H1 (cell line): ENCODE measurements around the gene SLC35G2. TPM values are rescaled to one million over a fixed set of nuclear protein-coding genes. Genes with fewer than 3 reads are reported as not detected.
"Not testable (repeated sequence)": the region's sequence is repeated elsewhere in the genome, so short reads cannot be mapped to it uniquely, and the experiment has no call there.

Experiments
- CTCF ChIA-PET: fragments of 300-600 bp; sonication (Branson Sonifier 250); formaldehyde crosslinking; loops from one replicate; lab custom pipeline; 2021; ENCODE audit not compliant: partially characterized antibody; lab: Charles Lee
- POLR2A ChIA-PET: fragments of 300-600 bp; sonication (Branson Sonifier 250); formaldehyde crosslinking; loops from one replicate; lab custom pipeline; 2021; ENCODE audit warnings: inconsistent platforms; ENCODE audit not compliant: partially characterized antibody; lab: Charles Lee
- DNase-seq, 2 experiments: peaks; one replicate each; pipeline versions ENCODE4 v3.0.0 to v3.0.0-alpha.2; 2010 to 2022; ENCODE audit warnings: low spot score in 2 of 2, low read depth in 1 of 2, mixed read lengths in 1 of 2
- FAIRE-seq: peaks from 2 replicates; lab custom pipeline; 2011; peaks lifted over from hg19 to GRCh38; lab: Jason Lieb, UNC
- H2AFZ ChIP-seq: 2 replicates; pipeline ENCODE4 v1.8.1; 2012; ENCODE audit warnings: low read length, inconsistent platforms
- H2AK5ac ChIP-seq: 2 replicates; pipeline ENCODE4 v1.6.1; 2013; ENCODE audit warnings: low read depth, low read length
- H2BK120ac ChIP-seq: replicated peaks from 2 replicates; pipeline ENCODE3; 2013; ENCODE audit warnings: low read depth, low read length, inconsistent platforms
- H2BK12ac ChIP-seq: 2 replicates; pipeline ENCODE4 v1.6.1; 2013; ENCODE audit warnings: low read depth, low read length
- H2BK15ac ChIP-seq: 2 replicates; pipeline ENCODE4 v1.6.1; 2013; ENCODE audit warnings: low read length
- H2BK20ac ChIP-seq: 2 replicates; pipeline ENCODE4 v1.6.1; 2013; ENCODE audit warnings: low read length
- H2BK5ac ChIP-seq: 2 replicates; pipeline ENCODE4 v1.6.1; 2013; ENCODE audit warnings: low read depth, low read length
- H3K14ac ChIP-seq: 2 replicates; pipeline ENCODE4 v1.6.1; 2013; ENCODE audit warnings: inconsistent platforms; ENCODE audit not compliant: insufficient read length
- H3K18ac ChIP-seq: 2 replicates; pipeline ENCODE4 v1.6.1; 2013; ENCODE audit warnings: low read length; ENCODE audit errors: extremely low read depth
- H3K23ac ChIP-seq: 2 replicates; pipeline ENCODE4 v1.6.1; 2013; ENCODE audit warnings: inconsistent platforms; ENCODE audit not compliant: insufficient read length
- H3K23me2 ChIP-seq: 2 replicates; pipeline ENCODE4 v1.6.1; 2013; ENCODE audit warnings: low read depth, low read length
- H3K27ac ChIP-seq: 2 replicates; pipeline ENCODE4 v1.6.1; 2011; ENCODE audit warnings: low read depth, low read length, inconsistent platforms
- H3K27me3 ChIP-seq, 4 experiments: replicated peaks in 1 of 4; 1 replicate in 1 of 4; 2 replicates in 3 of 4; pipeline versions ENCODE4 v1.6.1 to v1.8.1; 2011 to 2013; ENCODE audit warnings: low read length in 3 of 4, mild to moderate bottlenecking in 3 of 4, inconsistent platforms in 2 of 4, mixed read lengths in 2 of 4, moderate library complexity in 1 of 4; ENCODE audit not compliant: control insufficient read depth in 3 of 4, insufficient read depth in 3 of 4; ENCODE audit errors: extremely low read depth in 1 of 4
- H3K36me3 ChIP-seq, 4 experiments: 2 replicates each; pipeline versions ENCODE4 v1.6.1 to v1.8.1; 2011 to 2013; ENCODE audit warnings: mild to moderate bottlenecking in 4 of 4, low read length in 3 of 4, moderate library complexity in 2 of 4, control low read depth in 1 of 4, inconsistent platforms in 1 of 4; ENCODE audit not compliant: insufficient read depth in 4 of 4, control insufficient read depth in 2 of 4
- H3K4ac ChIP-seq: replicated peaks from 2 replicates; pipeline ENCODE3; 2013; ENCODE audit warnings: low read length, low read depth, mixed read lengths, inconsistent platforms; ENCODE audit not compliant: insufficient read length
- H3K4me1 ChIP-seq, 4 experiments: replicated peaks in 1 of 4; 1 replicate in 1 of 4; 2 replicates in 3 of 4; pipeline versions ENCODE4 v1.6.1 to v1.8.1; 2011 to 2013; ENCODE audit warnings: low read length in 3 of 4, inconsistent platforms in 2 of 4, mixed read lengths in 1 of 4; ENCODE audit not compliant: insufficient read depth in 4 of 4, control insufficient read depth in 3 of 4
- H3K4me2 ChIP-seq, 2 experiments: 2 replicates each; pipeline versions ENCODE4 v1.6.1 to v1.8.1; 2011 to 2013; ENCODE audit warnings: low read depth in 2 of 2, low read length in 2 of 2, control low read depth in 1 of 2, inconsistent platforms in 1 of 2, mild to moderate bottlenecking in 1 of 2; ENCODE audit not compliant: insufficient read depth in 1 of 2
- H3K4me3 ChIP-seq, 4 experiments: fragments of 200-600, 300-600 bp in 1 of 4; sonication (generic), shearing (Covaris generic), sonication (Bioruptor Twin) in 1 of 4; 2 replicates each; pipeline versions ENCODE4 v1.5.1 to v1.8.1; 2011 to 2016; ENCODE audit warnings: low read length in 4 of 4, low read depth in 3 of 4, control low read depth in 2 of 4, inconsistent platforms in 2 of 4, mild to moderate bottlenecking in 2 of 4, mixed read lengths in 1 of 4, moderate library complexity in 1 of 4; ENCODE audit not compliant: insufficient read depth in 2 of 4; ENCODE audit errors: extremely low read depth in 1 of 4
- H3K56ac ChIP-seq: replicated peaks from 2 replicates; pipeline ENCODE3; 2013; ENCODE audit warnings: low read depth, mild to moderate bottlenecking, mixed read lengths, low read length, inconsistent platforms; ENCODE audit not compliant: insufficient read length
- H3K79me1 ChIP-seq: 2 replicates; pipeline ENCODE4 v1.6.1; 2013; ENCODE audit warnings: low read depth, low read length, control low read depth
- H3K79me2 ChIP-seq, 2 experiments: 2 replicates each; pipeline versions ENCODE4 v1.6.1 to v1.8.1; 2012 to 2013; ENCODE audit warnings: low read length in 2 of 2, mild to moderate bottlenecking in 2 of 2, inconsistent platforms in 1 of 2; ENCODE audit not compliant: insufficient read depth in 2 of 2, control insufficient read depth in 1 of 2
- H3K9ac ChIP-seq, 4 experiments: replicated peaks in 1 of 4; 1 replicate in 1 of 4; 2 replicates in 3 of 4; pipeline versions ENCODE4 v1.6.1 to v1.8.1; 2011 to 2013; ENCODE audit warnings: low read depth in 3 of 4, low read length in 3 of 4, control low read depth in 2 of 4, mild to moderate bottlenecking in 2 of 4, moderate library complexity in 2 of 4, inconsistent platforms in 1 of 4; ENCODE audit errors: extremely low read depth in 1 of 4
- H3K9me3 ChIP-seq, 2 experiments: 2 replicates each; pipeline versions ENCODE4 v1.6.1 to v1.8.1; 2012 to 2013; ENCODE audit warnings: mild to moderate bottlenecking in 2 of 2, moderate library complexity in 2 of 2, control low read depth in 1 of 2, inconsistent platforms in 1 of 2, low read depth in 1 of 2, low read length in 1 of 2, mixed read lengths in 1 of 2; ENCODE audit not compliant: insufficient read depth in 2 of 2
- H4K20me1 ChIP-seq, 2 experiments: replicated peaks in 1 of 2; 2 replicates each; pipeline versions ENCODE3 to v1.8.1; 2011 to 2013; ENCODE audit warnings: inconsistent platforms in 2 of 2, low read length in 2 of 2, mild to moderate bottlenecking in 1 of 2; ENCODE audit not compliant: insufficient read depth in 2 of 2, control insufficient read depth in 1 of 2
- H4K5ac ChIP-seq: 2 replicates; pipeline ENCODE4 v1.6.1; 2013; ENCODE audit warnings: low read length, low read depth, mixed read lengths, inconsistent platforms; ENCODE audit not compliant: insufficient read length
- H4K8ac ChIP-seq: 2 replicates; pipeline ENCODE4 v1.8.0; 2013; ENCODE audit warnings: mild to moderate bottlenecking, moderate library complexity, low read length, inconsistent platforms; ENCODE audit not compliant: insufficient read depth; ENCODE audit errors: extremely low read depth
- H4K91ac ChIP-seq: replicated peaks from 2 replicates; pipeline ENCODE3; 2013; ENCODE audit warnings: low read length, mixed read lengths, inconsistent platforms; ENCODE audit not compliant: insufficient read length
- WGBS, 2 experiments: shearing (Covaris generic) in 1 of 2; methylation state at CpG; one replicate each; pipeline versions ENCODE4 v1.1.6 to v1.1.7; 2013 to 2015; ENCODE audit warnings: low lambda C conversion rate in 2 of 2, mixed read lengths in 2 of 2, inconsistent platforms in 1 of 2, low coverage in 1 of 2, missing lambda C conversion rate in 1 of 2; ENCODE audit not compliant: insufficient replicate concordance in 2 of 2, insufficient coverage in 1 of 2, insufficient read length in 1 of 2; ENCODE audit errors: extremely low coverage in 1 of 2, missing lambda C conversion rate in 1 of 2; 5-methylcytosine and 5-hydroxymethylcytosine counted together
- polyA plus RNA-seq, 7 experiments: library from polyadenylated mRNA; depleted of rRNA in 3 of 7; stranded (reverse) in 5 of 7; unstranded in 2 of 7; fragments of >200 nt in 5 of 7; fragments of 200-250 nt in 2 of 7; gene quantifications; 1 replicate in 5 of 7; 2 replicates in 1 of 7; 4 replicates in 1 of 7; pipeline versions ENCODE4 v1.2.1 to v1.2.3, GENCODE V29; 2011 to 2013; ENCODE audit warnings: missing spikeins in 2 of 7, mixed read lengths in 2 of 7
- total RNA-seq: library from RNA; stranded (reverse); fragmentation: NEBNext Ultra II Directional; extraction: Animal tissue kit (Norgen Biotek cat#: 25700); gene quantifications from 2 replicates; pipeline ENCODE4 v1.2.1, GENCODE V29; 2021

The SLC35G2 gene
- total and polyA plus RNA-seq, 2 of the 8 experiments (the other 6 are each of a cell fraction or from before 2014, with no cell fraction given), result 5.2 to 6.4 TPM

GRCh38 chr3:136879510-136879909 lies 60.6 kb downstream of the SLC35G2 start:
- H3K23me2 ChIP-seq, H3K4ac ChIP-seq, H3K9ac ChIP-seq, H2BK12ac ChIP-seq, H2BK15ac ChIP-seq, H3K79me1 ChIP-seq, FAIRE-seq, H3K27ac ChIP-seq, H3K56ac ChIP-seq, H3K4me2 ChIP-seq, H3K18ac ChIP-seq, H2AK5ac ChIP-seq, H3K9me3 ChIP-seq, H4K5ac ChIP-seq, H4K8ac ChIP-seq, H2BK20ac ChIP-seq, H3K14ac ChIP-seq, DNase-seq, H3K36me3 ChIP-seq, H3K23ac ChIP-seq, H3K4me3 ChIP-seq, H4K91ac ChIP-seq, H3K4me1 ChIP-seq, H4K20me1 ChIP-seq, CTCF ChIA-PET, POLR2A ChIA-PET, H2AFZ ChIP-seq, H3K27me3 ChIP-seq, H2BK120ac ChIP-seq, H2BK5ac ChIP-seq: not testable (repeated sequence)
- 91% methylated on average over 2 of the region's 2 CpGs; no CpG with 5 or more reads in 1 of the 2 experiments for WGBS, 2 experiments
- peaks cover 7 to 79% of the 10 kb centered on the region in 2 experiments; a peak in 3 of 4 replicates for H3K79me2 ChIP-seq
